ENCODE data around the gene SYT14. TPM values are rescaled to one million over a fixed set of nuclear protein-coding genes. Genes with fewer than 3 reads are reported as not detected.
"Not testable (repeated sequence)": the region's sequence is repeated elsewhere in the genome, so short reads cannot be mapped to it uniquely, and the experiment has no call there.

The SYT14 gene
- total RNA-seq, 6 experiments from 2014 or later: 7.6 to 10.6 (median 8.5) TPM

DNA sequence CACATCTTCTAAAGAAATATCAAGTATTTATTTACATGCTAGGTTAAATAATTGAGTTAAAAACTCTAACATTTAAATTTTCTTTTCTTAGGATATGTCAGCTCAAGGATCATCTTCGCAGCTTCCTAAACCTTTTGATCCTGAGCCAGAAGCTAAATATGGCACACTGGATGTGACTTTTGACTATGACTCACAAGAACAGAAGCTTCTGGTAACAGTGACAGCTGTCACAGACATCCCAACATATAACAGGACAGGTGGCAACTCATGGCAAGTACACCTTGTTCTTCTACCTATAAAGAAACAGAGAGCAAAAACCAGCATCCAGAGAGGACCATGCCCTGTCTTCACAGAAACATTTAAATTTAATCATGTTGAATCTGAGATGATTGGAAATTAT is 161.9 kb downstream of the SYT14 start:
- no peak overlapping the region for H3K4me3 Mint-ChIP-seq
- TF ChIP-seq, protein P1, sequence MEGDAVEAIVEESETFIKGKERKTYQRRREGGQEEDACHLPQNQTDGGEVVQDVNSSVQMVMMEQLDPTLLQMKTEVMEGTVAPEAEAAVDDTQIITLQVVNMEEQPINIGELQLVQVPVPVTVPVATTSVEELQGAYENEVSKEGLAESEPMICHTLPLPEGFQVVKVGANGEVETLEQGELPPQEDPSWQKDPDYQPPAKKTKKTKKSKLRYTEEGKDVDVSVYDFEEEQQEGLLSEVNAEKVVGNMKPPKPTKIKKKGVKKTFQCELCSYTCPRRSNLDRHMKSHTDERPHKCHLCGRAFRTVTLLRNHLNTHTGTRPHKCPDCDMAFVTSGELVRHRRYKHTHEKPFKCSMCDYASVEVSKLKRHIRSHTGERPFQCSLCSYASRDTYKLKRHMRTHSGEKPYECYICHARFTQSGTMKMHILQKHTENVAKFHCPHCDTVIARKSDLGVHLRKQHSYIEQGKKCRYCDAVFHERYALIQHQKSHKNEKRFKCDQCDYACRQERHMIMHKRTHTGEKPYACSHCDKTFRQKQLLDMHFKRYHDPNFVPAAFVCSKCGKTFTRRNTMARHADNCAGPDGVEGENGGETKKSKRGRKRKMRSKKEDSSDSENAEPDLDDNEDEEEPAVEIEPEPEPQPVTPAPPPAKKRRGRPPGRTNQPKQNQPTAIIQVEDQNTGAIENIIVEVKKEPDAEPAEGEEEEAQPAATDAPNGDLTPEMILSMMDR (IDR thresholded peaks at IDR 0.05): no peak
- no peak overlapping the region for H3K27ac Mint-ChIP-seq
- H3K9me3 Mint-ChIP-seq: no peaks in the 10 kb centered on the region
- DNase-seq: no peak
- H3K4me1 Mint-ChIP-seq (ENCODE audit: low read depth): peaks cover 16% of the 10 kb centered on the region
- no peaks in the 10 kb centered on the region for H3K36me3 Mint-ChIP-seq (ENCODE audit: low read depth)
- H3K27me3 Mint-ChIP-seq (ENCODE audit: insufficient read depth): no peaks in the 10 kb centered on the region

DNA sequence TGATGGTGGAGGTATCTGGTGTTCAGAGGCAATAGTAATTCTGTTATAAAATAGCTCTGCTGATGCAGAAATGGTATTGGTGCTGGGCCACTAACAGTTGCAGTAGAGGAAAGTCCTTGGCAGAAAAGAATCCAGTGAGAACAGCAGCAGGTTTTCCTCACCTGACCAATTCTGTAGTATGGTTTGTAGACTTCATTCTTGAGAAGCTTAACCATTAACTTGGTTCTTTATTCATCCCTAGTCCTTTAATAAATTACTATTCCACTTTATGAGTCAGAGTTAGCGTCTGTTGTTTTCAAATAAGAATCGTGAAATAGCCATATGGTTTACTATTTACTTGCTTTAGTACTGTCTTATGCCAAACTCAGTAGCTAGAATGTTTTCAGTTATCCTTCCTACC is 166.1 kb downstream of the SYT14 start:
- DNase-seq: no peak
- no peaks in the 10 kb centered on the region for H3K27me3 Mint-ChIP-seq (ENCODE audit: insufficient read depth)
- H3K9me3 Mint-ChIP-seq: no peaks in the 10 kb centered on the region

GRCh38 chr1:210112906-210113305 is 174.9 kb downstream of the SYT14 start:
- not testable (repeated sequence) for H3K27ac Mint-ChIP-seq; H3K4me1 Mint-ChIP-seq (ENCODE audit: low read depth); H3K9me3 Mint-ChIP-seq; H3K27me3 Mint-ChIP-seq (ENCODE audit: insufficient read depth); H3K4me3 Mint-ChIP-seq; DNase-seq
- H3K36me3 Mint-ChIP-seq (ENCODE audit: low read depth): peaks cover 14% of the 10 kb centered on the region

More for the DNA sequence above, 166.1 kb downstream of the SYT14 start:
- Mint-ChIP-seq H3K36me3 (ENCODE audit: low read depth) (peaks cover 23% of the 10 kb centered on the region), H3K4me3 (no peak overlapping the region), H3K27ac (no peak overlapping the region), H3K4me1 (ENCODE audit: low read depth) (peaks cover 8% of the 10 kb centered on the region)
- TF ChIP-seq, protein P1 (IDR thresholded peaks at IDR 0.05): no peak

GRCh38 chr1:210117198-210117597 is 179.2 kb downstream of the SYT14 start:
- Mint-ChIP-seq H3K36me3 (ENCODE audit: low read depth) (no peaks in the 10 kb centered on the region), H3K27me3 (ENCODE audit: insufficient read depth) (no peaks in the 10 kb centered on the region), H3K4me3 (no peak overlapping the region), H3K9me3 (no peaks in the 10 kb centered on the region), H3K4me1 (ENCODE audit: low read depth) (0 out of 2 replicates have a peak, but pooled peaks cover 4% of the 10 kb centered on the region), H3K27ac (no peak overlapping the region)
- DNase-seq: no peak
- TF ChIP-seq, protein P1 (IDR thresholded peaks at IDR 0.05): no peak

DNA sequence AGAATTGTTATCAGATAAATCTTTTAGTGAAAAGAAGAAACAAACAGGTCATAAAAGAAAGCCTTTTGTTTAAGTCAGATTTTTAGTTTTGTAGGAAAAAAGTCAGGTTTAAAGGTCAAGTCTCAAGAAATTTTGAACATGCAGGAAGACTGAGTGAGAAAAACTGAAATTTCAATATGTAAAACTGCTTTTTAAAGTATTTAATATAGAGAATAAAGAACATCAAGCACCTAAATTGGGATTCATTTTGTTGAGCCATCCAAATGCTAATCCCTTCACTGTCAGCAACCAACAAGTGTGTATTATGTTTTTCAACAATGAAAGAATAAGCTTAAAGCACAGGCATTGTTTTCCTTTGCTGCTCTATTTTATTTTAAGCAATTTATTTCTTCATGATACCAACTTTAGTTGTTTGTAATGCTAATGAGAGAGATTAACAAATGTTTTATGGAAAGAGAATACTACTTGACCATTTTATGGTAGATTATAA is 179.7 kb downstream of the SYT14 start:
- Mint-ChIP-seq H3K4me1 (ENCODE audit: low read depth) (0 out of 2 replicates have a peak, but pooled peaks cover 4% of the 10 kb centered on the region), H3K27me3 (ENCODE audit: insufficient read depth) (no peaks in the 10 kb centered on the region), H3K36me3 (ENCODE audit: low read depth) (no peaks in the 10 kb centered on the region)

GRCh38 chr1:210123383-210123782 is 185.4 kb downstream of the SYT14 start:
- TF ChIP-seq, protein P1 (IDR thresholded peaks at IDR 0.05): no peak
- Mint-ChIP-seq H3K27me3 (ENCODE audit: insufficient read depth) (no peaks in the 10 kb centered on the region; the same call in 1 of the 2 replicates), H3K4me1 (ENCODE audit: low read depth) (peaks cover 31% of the 10 kb centered on the region), H3K9me3 (no peaks in the 10 kb centered on the region), H3K36me3 (ENCODE audit: low read depth) (no peaks in the 10 kb centered on the region), H3K4me3 (peak overlapping the region; percentile 44; the same call in 1 of the 2 replicates), H3K27ac (peak overlapping the region; percentile 64)
- DNase-seq: no peak

More for the DNA sequence above, 179.7 kb downstream of the SYT14 start:
- Mint-ChIP-seq H3K4me3 (no peak overlapping the region), H3K27ac (no peak overlapping the region), H3K9me3 (no peaks in the 10 kb centered on the region)
- TF ChIP-seq, protein P1 (IDR thresholded peaks at IDR 0.05): no peak
- DNase-seq: no peak
